ENCODE data around the gene SMARCC2. TPM values are rescaled to one million over a fixed set of nuclear protein-coding genes. Genes with fewer than 3 reads are reported as not detected.
A peak's percentile ranks its signal among the peaks of the same experiment; 100 is the strongest.

Gene SMARCC2
- total RNA-seq, 1 experiment from 2014 or later, result 99.7 TPM

DNA sequence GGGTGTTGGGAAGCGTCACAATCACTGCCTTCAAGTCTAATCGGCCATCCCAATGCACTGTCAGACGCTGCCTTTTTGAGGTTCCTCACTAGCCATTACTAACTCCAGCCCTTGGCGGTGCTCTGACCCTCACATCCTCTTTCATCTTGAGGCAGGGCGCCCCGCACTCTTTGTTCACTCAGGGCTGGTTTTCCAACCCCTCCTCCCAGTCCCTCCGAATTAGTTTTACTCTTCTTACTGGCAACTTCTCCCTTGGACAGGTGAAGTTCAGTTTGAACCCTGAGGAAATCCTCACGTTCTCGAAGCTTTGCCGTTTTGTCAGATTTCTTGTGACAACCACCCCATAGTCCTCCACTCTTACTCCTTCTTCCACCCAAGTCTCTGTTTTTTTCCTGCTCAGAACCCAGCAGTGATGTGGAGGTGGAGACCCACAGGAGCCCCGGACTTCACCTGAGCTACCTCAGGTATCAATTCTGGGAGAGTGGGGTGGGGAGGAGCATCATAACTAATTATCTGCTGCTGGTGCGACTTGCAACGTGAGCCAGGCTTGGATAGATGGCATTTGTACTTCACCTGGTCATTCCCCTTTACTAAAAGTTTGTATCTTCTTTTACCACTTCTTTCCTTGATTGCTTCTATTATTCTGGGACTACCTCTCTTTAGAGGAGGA is 70.5 kb downstream of the SMARCC2 start:
- ATAC-seq (peak; percentile 6), DNase-seq (ENCODE audit: low read depth, low spot score) (no peak)
- Histone ChIP-seq H3K9me2 (ENCODE audit: insufficient read depth) (no peaks in the 10 kb centered on the region), H3K79me2 (ENCODE audit: insufficient read depth, low read length) (peaks cover 18% of the 10 kb centered on the region), H3K4me3 (replicated peaks in 1 of 2; ENCODE audit: low read depth in 1 of 2, low read length in 2 of 2) (peak overlapping the region; percentile 76 to 80), H2AFZ (ENCODE audit: low read depth, low read length, poor library complexity, severe bottlenecking) (no peak overlapping the region), H3K4me1 (ENCODE audit: control insufficient read depth in 1 of 2, insufficient read depth in 2 of 2, low read length in 2 of 2) (peaks cover 23 to 34% of the 10 kb centered on the region in 2 experiments), H3K9ac (ENCODE audit: low read length) (peak overlapping the region; percentile 80), H3K27me3 (ENCODE audit: insufficient read depth, low read length) (no peaks in the 10 kb centered on the region), H4K20me1 (ENCODE audit: insufficient read depth) (no peaks in the 10 kb centered on the region), H3K27ac (ENCODE audit: low read depth, low read length) (peak overlapping the region; percentile 93), H3K4me2 (ENCODE audit: low read length) (peak overlapping the region; percentile 88), H3K36me3 (ENCODE audit: control insufficient read depth in 1 of 2, insufficient read depth in 2 of 2, low read length in 2 of 2) (peaks cover 4 to 30% of the 10 kb centered on the region in 2 experiments; a peak in 3 of 4 replicates), H3K9me3 (ENCODE audit: control insufficient read depth in 1 of 2, insufficient read depth in 1 of 2, low read depth in 1 of 2, low read length in 2 of 2) (no peaks in the 10 kb centered on the region)
- RAD21 ChIA-PET (ENCODE audit: low non-redundant PET in 1 of 2, low total read pairs in 2 of 2, uncharacterized antibody in 2 of 2, unreplicated experiment in 2 of 2), result interaction anchor here (0.7 to 1.2 kb wide), 3 partner anchors 38 to 71 kb away, joined by 3 to 4 read pairs (median 3); partner anchors contain the start of gene SMARCC2 (in 1 of the 2)
- POLR2A ChIA-PET, result interaction anchor here (0.6 to 4.6 kb wide), 20 partner anchors 9 to 394 kb away, joined by 3 to 75 read pairs (median 4); partner anchors contain the start of genes ERBB3, ESYT1, MYL6 and PA2G4
- TF ChIP-seq, protein P1, sequence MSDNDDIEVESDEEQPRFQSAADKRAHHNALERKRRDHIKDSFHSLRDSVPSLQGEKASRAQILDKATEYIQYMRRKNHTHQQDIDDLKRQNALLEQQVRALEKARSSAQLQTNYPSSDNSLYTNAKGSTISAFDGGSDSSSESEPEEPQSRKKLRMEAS (IDR thresholded peaks at IDR 0.05), result no peak
- TF ChIP-seq, protein P2, sequence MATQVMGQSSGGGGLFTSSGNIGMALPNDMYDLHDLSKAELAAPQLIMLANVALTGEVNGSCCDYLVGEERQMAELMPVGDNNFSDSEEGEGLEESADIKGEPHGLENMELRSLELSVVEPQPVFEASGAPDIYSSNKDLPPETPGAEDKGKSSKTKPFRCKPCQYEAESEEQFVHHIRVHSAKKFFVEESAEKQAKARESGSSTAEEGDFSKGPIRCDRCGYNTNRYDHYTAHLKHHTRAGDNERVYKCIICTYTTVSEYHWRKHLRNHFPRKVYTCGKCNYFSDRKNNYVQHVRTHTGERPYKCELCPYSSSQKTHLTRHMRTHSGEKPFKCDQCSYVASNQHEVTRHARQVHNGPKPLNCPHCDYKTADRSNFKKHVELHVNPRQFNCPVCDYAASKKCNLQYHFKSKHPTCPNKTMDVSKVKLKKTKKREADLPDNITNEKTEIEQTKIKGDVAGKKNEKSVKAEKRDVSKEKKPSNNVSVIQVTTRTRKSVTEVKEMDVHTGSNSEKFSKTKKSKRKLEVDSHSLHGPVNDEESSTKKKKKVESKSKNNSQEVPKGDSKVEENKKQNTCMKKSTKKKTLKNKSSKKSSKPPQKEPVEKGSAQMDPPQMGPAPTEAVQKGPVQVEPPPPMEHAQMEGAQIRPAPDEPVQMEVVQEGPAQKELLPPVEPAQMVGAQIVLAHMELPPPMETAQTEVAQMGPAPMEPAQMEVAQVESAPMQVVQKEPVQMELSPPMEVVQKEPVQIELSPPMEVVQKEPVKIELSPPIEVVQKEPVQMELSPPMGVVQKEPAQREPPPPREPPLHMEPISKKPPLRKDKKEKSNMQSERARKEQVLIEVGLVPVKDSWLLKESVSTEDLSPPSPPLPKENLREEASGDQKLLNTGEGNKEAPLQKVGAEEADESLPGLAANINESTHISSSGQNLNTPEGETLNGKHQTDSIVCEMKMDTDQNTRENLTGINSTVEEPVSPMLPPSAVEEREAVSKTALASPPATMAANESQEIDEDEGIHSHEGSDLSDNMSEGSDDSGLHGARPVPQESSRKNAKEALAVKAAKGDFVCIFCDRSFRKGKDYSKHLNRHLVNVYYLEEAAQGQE (IDR thresholded peaks at IDR 0.05; ENCODE audit: low read depth), result no peak
- no peak for TF ChIP-seq SRF (IDR thresholded peaks at IDR 0.05; ENCODE audit: low read depth)
- no peak for TF ChIP-seq SP1 (IDR thresholded peaks at IDR 0.05; ENCODE audit: low read depth)
- TF ChIP-seq EZH2 (IDR thresholded peaks at IDR 0.05), result no peak
- TF ChIP-seq CEBPB (IDR thresholded peaks at IDR 0.05; ENCODE audit: low read depth), result no peak
- no peak for TF ChIP-seq TCF7L2 (IDR thresholded peaks at IDR 0.05; ENCODE audit: borderline replicate concordance, extremely low read depth, insufficient read depth, insufficient read length)
- no peak for TF ChIP-seq ELF1 (IDR thresholded peaks at IDR 0.05; ENCODE audit: borderline replicate concordance, low read depth)
- TF ChIP-seq ZNF274 (IDR thresholded peaks at IDR 0.05; ENCODE audit: low read depth, low read length), result no peak
- no peak for TF ChIP-seq FOSL1 (IDR thresholded peaks at IDR 0.05; ENCODE audit: low read depth)
- TF ChIP-seq YY1 (IDR thresholded peaks at IDR 0.05; ENCODE audit: extremely low read depth, insufficient replicate concordance, low read depth, low read length), result no peak
- TF ChIP-seq, protein P3, sequence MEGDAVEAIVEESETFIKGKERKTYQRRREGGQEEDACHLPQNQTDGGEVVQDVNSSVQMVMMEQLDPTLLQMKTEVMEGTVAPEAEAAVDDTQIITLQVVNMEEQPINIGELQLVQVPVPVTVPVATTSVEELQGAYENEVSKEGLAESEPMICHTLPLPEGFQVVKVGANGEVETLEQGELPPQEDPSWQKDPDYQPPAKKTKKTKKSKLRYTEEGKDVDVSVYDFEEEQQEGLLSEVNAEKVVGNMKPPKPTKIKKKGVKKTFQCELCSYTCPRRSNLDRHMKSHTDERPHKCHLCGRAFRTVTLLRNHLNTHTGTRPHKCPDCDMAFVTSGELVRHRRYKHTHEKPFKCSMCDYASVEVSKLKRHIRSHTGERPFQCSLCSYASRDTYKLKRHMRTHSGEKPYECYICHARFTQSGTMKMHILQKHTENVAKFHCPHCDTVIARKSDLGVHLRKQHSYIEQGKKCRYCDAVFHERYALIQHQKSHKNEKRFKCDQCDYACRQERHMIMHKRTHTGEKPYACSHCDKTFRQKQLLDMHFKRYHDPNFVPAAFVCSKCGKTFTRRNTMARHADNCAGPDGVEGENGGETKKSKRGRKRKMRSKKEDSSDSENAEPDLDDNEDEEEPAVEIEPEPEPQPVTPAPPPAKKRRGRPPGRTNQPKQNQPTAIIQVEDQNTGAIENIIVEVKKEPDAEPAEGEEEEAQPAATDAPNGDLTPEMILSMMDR (IDR thresholded peaks at IDR 0.05 in 2 of 3, conservative IDR thresholded peaks at IDR 0.05 in 1 of 3; ENCODE audit: borderline replicate concordance in 1 of 3, insufficient read depth in 1 of 3, low read depth in 2 of 3, low read length in 2 of 3), result no peak
- no peak for TF ChIP-seq POLR2A (IDR thresholded peaks at IDR 0.05; ENCODE audit: borderline replicate concordance, extremely low read depth, insufficient read depth, insufficient read length)
- no TSS peak for BruUV-seq (replicated peaks)
- CTCF ChIA-PET, result interaction anchor here (0.5 to 3.3 kb wide), 10 partner anchors 9 to 180 kb away, joined by 3 to 29 read pairs (median 6); partner anchors contain the start of genes ESYT1, MYL6, MYL6B and PA2G4
- intact Hi-C loops (cut with micrococcal nuclease), result loop anchor here (1.0 to 10.0 kb wide), 9 partner anchors 40 to 518 kb away; partner anchors contain the start of genes COQ10A, CS, MYL6 and NABP2
